ENCODE data around the gene VCL.

Gene VCL

GRCh38 chr10:73965890-73966768 lies 31.8 kb upstream of the VCL start:
- H3K4me3 ChIP-seq (replicated peaks; ENCODE audit: insufficient read depth, low read length) = no peak overlapping the region
- TF ChIP-seq CTCF (IDR thresholded peaks at IDR 0.05; ENCODE audit: insufficient read depth, low read length) (no peak), SPI1 (IDR thresholded peaks at IDR 0.05; ENCODE audit: borderline replicate concordance, low read depth) (no peak), GABPA (IDR thresholded peaks at IDR 0.05; ENCODE audit: low read depth) (no peak), POLR2AphosphoS5 (IDR thresholded peaks at IDR 0.05; ENCODE audit: low read depth) (no peak)
- TF ChIP-seq, protein P1, sequence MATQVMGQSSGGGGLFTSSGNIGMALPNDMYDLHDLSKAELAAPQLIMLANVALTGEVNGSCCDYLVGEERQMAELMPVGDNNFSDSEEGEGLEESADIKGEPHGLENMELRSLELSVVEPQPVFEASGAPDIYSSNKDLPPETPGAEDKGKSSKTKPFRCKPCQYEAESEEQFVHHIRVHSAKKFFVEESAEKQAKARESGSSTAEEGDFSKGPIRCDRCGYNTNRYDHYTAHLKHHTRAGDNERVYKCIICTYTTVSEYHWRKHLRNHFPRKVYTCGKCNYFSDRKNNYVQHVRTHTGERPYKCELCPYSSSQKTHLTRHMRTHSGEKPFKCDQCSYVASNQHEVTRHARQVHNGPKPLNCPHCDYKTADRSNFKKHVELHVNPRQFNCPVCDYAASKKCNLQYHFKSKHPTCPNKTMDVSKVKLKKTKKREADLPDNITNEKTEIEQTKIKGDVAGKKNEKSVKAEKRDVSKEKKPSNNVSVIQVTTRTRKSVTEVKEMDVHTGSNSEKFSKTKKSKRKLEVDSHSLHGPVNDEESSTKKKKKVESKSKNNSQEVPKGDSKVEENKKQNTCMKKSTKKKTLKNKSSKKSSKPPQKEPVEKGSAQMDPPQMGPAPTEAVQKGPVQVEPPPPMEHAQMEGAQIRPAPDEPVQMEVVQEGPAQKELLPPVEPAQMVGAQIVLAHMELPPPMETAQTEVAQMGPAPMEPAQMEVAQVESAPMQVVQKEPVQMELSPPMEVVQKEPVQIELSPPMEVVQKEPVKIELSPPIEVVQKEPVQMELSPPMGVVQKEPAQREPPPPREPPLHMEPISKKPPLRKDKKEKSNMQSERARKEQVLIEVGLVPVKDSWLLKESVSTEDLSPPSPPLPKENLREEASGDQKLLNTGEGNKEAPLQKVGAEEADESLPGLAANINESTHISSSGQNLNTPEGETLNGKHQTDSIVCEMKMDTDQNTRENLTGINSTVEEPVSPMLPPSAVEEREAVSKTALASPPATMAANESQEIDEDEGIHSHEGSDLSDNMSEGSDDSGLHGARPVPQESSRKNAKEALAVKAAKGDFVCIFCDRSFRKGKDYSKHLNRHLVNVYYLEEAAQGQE (IDR thresholded peaks at IDR 0.05; ENCODE audit: insufficient replicate concordance, low read depth) = no peak
- no peak overlapping the region for H3K27ac ChIP-seq (replicated peaks)
- no peaks in the 10 kb centered on the region for H3K27me3 ChIP-seq (ENCODE audit: insufficient read depth, poor library complexity, severe bottlenecking)
- peak in 1 of 2 experiments; percentile 12 for DNase-seq (ENCODE audit: low read depth in 1 of 2, low spot score in 1 of 2)

- Histone ChIP-seq H3K4me3 (replicated peaks; ENCODE audit: insufficient read depth, low read length) (no peak overlapping the region), H3K27me3 (ENCODE audit: insufficient read depth, poor library complexity, severe bottlenecking) (no peaks in the 10 kb centered on the region), H3K27ac (replicated peaks) (no peak overlapping the region)
- TF ChIP-seq, protein P1 (IDR thresholded peaks at IDR 0.05; ENCODE audit: insufficient replicate concordance, low read depth) = no peak
- no peak for TF ChIP-seq CTCF (IDR thresholded peaks at IDR 0.05; ENCODE audit: insufficient read depth, low read length)
- DNase-seq (ENCODE audit: low read depth in 1 of 2, low spot score in 1 of 2) = no peak
Observed at GRCh38 chr10:73967022-73967429, 30.9 kb upstream of the VCL start.

DNA sequence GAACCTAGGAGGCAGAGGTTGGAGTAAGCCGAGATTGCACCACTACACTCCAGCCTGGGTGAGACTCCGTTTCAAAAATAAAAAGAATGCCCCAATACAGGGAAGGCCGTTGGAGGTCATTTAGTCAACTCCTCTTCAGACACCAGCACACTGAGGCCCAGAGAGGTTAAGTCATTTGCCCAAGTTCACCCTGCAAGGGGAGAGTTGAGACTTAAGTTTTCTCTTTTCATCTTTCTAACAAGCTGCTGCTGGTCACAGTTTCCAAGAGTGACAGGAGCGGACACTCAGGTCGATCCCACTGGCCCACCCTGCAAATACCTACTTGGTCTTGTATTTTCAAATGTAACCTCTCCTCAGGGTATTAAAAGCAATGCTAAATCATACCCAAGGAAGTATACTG lies 30.4 kb upstream of the VCL start:
- TF ChIP-seq GABPA (IDR thresholded peaks at IDR 0.05; ENCODE audit: low read depth) (no peak), CTCF (IDR thresholded peaks at IDR 0.05; ENCODE audit: insufficient read depth, low read length) (no peak), POLR2AphosphoS5 (IDR thresholded peaks at IDR 0.05; ENCODE audit: low read depth) (no peak), SPI1 (IDR thresholded peaks at IDR 0.05; ENCODE audit: borderline replicate concordance, low read depth) (no peak)
- TF ChIP-seq, protein P1 (IDR thresholded peaks at IDR 0.05; ENCODE audit: insufficient replicate concordance, low read depth) = no peak
- no peaks in the 10 kb centered on the region for H3K27me3 ChIP-seq (ENCODE audit: insufficient read depth, poor library complexity, severe bottlenecking)
- H3K27ac ChIP-seq (replicated peaks) = no peak overlapping the region

More for the DNA sequence above, 30.4 kb upstream of the VCL start:
- no peak overlapping the region for H3K4me3 ChIP-seq (replicated peaks; ENCODE audit: insufficient read depth, low read length)
- no peak for DNase-seq (ENCODE audit: low read depth in 1 of 2, low spot score in 1 of 2)

Measured in HL-60 (cell line).